ENCODE results near the gene TJP2. TPM values are rescaled to one million over a fixed set of nuclear protein-coding genes. Genes with fewer than 3 reads are reported as not detected.

The TJP2 gene
- total RNA-seq = 100 to 1,000 TPM; 101 to 301 (median 152) TPM

DNA sequence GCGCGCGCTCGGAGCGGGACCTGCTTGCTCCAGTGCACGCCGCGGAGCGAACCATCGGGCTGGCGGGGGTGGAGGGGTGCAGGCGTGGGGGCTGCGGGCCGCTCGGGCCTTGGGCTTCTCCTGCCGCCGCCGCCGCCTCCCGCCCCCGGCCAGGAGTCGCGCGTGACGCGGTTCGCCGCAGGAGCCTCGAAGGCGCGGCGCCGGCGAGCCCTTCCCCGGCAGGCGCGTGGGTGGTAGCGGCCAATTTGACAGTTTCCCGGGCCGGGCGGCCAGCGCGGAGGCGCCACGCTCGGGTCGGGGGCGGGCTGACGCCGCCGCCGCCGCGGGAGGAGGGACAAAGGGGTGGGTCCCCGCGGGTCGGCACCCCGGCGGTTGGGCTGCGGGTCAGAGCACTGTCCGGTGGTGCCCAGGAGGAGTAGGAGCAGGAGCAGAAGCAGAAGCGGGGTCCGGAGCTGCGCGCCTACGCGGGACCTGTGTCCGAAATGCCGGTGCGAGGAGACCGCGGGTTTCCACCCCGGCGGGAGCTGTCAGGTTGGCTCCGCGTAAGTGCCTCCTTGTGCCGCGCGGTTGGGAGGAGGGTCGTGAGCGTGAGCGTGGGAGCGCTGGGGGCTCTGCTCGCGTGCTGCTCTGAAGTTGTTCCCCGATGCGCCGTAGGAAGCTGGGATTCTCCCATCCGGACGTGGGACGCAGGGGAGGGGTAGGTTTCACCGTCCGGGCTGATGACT, at the start of gene TJP2:
TSS of gene TJP2 (plus strand) at position 387 of the 725 bp plus-strand sequence. CDS start at position 483, 96 bp downstream.
- Histone ChIP-seq H3K27ac (peak within 1 kb of the TSS; percentile 65 to 83 (median 79)), H3K36me3 (no peaks in the 10 kb centered on the region), H3K27me3 (no peaks in the 10 kb centered on the region), H3K4me1 (peaks cover 19 to 68% (median 27%) of the 10 kb centered on the region in 3 donors), H3K9me3 (no peaks in the 10 kb centered on the region), H3K4me3 (peak within 1 kb of the TSS; percentile 60 to 86 (median 62))
- whole genome bisulfite sequencing, 2 donors = 1% methylated on average over 18 of the region's 93 CpGs; no CpG with 5 or more reads in 1 of the 2 donors
- intact Hi-C loops (cut with DNase I) = no loop called here
- TF ChIP-seq, protein P1, sequence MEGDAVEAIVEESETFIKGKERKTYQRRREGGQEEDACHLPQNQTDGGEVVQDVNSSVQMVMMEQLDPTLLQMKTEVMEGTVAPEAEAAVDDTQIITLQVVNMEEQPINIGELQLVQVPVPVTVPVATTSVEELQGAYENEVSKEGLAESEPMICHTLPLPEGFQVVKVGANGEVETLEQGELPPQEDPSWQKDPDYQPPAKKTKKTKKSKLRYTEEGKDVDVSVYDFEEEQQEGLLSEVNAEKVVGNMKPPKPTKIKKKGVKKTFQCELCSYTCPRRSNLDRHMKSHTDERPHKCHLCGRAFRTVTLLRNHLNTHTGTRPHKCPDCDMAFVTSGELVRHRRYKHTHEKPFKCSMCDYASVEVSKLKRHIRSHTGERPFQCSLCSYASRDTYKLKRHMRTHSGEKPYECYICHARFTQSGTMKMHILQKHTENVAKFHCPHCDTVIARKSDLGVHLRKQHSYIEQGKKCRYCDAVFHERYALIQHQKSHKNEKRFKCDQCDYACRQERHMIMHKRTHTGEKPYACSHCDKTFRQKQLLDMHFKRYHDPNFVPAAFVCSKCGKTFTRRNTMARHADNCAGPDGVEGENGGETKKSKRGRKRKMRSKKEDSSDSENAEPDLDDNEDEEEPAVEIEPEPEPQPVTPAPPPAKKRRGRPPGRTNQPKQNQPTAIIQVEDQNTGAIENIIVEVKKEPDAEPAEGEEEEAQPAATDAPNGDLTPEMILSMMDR (IDR thresholded peaks at IDR 0.05) = no peak
- peak in 1 of 4 donors; percentile 20 for TF ChIP-seq POLR2A (IDR thresholded peaks at IDR 0.05)
- no peak for DNase-seq

- Histone ChIP-seq H3K27ac (peak overlapping the region in 3 of 4 donors; percentile 25 to 75 (median 55)), H3K27me3 (no peaks in the 10 kb centered on the region), H3K4me3 (no peak overlapping the region), H3K36me3 (peaks cover 0 to 19% (median 0%) of the 10 kb centered on the region in 3 donors), H3K9me3 (no peaks in the 10 kb centered on the region), H3K4me1 (peaks cover 0 to 43% (median 20%) of the 10 kb centered on the region in 3 donors)
- TF ChIP-seq POLR2A (IDR thresholded peaks at IDR 0.05) = no peak
- TF ChIP-seq, protein P1 (IDR thresholded peaks at IDR 0.05) = no peak
- DNase-seq = no peak
- intact Hi-C loops (cut with DNase I) = no loop called here
- WGBS, 2 donors = 56 to 60% methylated on average over 14 to 15 of the region's 16 CpGs
These were observed 43.3 kb upstream of the TJP2 start for GRCh38 chr9:69130456-69131441.

DNA sequence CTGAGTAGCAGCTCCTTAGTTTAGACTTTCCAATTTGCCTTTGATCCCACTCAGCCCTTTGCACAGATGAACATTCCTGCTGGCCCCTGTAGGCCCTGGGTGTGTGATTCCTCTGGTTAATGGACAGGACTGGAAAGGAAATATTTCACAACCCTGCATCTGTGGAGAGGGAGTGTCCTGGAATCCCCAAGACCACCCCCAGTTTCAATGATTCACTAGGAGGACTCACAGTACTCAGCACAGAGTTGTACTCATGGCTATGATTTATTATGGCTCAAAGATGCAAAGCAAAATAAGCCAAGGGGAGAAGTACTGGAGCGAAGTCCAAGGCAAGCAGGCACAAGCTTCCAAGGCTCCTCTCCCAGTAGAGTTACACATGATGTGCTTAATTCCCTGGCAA, 42.4 kb upstream of the TJP2 start:
- no peak for DNase-seq
- no peak overlapping the region for H3K4me3 ChIP-seq
- H3K9me3 ChIP-seq = no peaks in the 10 kb centered on the region
- WGBS, 2 donors = 43 to 50% methylated on average over 1 of the region's 1 CpG
- intact Hi-C loops (cut with DNase I) = no loop called here
- TF ChIP-seq, protein P1 (IDR thresholded peaks at IDR 0.05) = no peak
- TF ChIP-seq POLR2A (IDR thresholded peaks at IDR 0.05) = no peak
- peaks cover 0 to 43% (median 20%) of the 10 kb centered on the region in 3 donors for H3K4me1 ChIP-seq
- peaks cover 0 to 19% (median 0%) of the 10 kb centered on the region in 3 donors for H3K36me3 ChIP-seq
- H3K27me3 ChIP-seq = no peaks in the 10 kb centered on the region
- peak overlapping the region; percentile 23 to 75 (median 40) for H3K27ac ChIP-seq

- H3K27ac ChIP-seq = peak overlapping the region in 2 of 4 donors; percentile 55 to 75
- intact Hi-C loops (cut with DNase I) = no loop called here
- H3K4me1 ChIP-seq = peaks cover 0 to 43% (median 20%) of the 10 kb centered on the region in 3 donors
- DNase-seq = no peak
- no peak for TF ChIP-seq POLR2A (IDR thresholded peaks at IDR 0.05)
- TF ChIP-seq, protein P1 (IDR thresholded peaks at IDR 0.05) = no peak
- H3K9me3 ChIP-seq = no peaks in the 10 kb centered on the region
- H3K27me3 ChIP-seq = no peaks in the 10 kb centered on the region
- H3K36me3 ChIP-seq = peaks cover 0 to 19% (median 0%) of the 10 kb centered on the region in 3 donors
- H3K4me3 ChIP-seq = no peak overlapping the region
- 71 to 84% methylated on average over 3 to 4 of the region's 4 CpGs for WGBS, 2 donors
These were observed 41.7 kb upstream of the TJP2 start for GRCh38 chr9:69132361-69132760.
